Endodermal cell (in vitro differentiated cells): Measurements from ENCODE around the gene CHST9. TPM values are rescaled to one million over a fixed set of nuclear protein-coding genes. Genes with fewer than 3 reads are reported as not detected.
"Not testable (repeated sequence)": the region's sequence is repeated elsewhere in the genome, so short reads cannot be mapped to it uniquely, and the experiment has no call there.

Experiments
- DNase-seq: peaks from one replicate; pipeline ENCODE4 v3.0.0-alpha.2; 2017
- H3K27ac ChIP-seq: 2 replicates; pipeline ENCODE4 v1.5.1; 2013; ENCODE audit warnings: mild to moderate bottlenecking, low read depth, low read length, moderate library complexity
- H3K27me3 ChIP-seq: 2 replicates; pipeline ENCODE4 v1.6.1; 2013; ENCODE audit warnings: mild to moderate bottlenecking, low read length, moderate library complexity; ENCODE audit not compliant: insufficient read depth, control insufficient read depth, poor library complexity, severe bottlenecking
- H3K36me3 ChIP-seq: 2 replicates; pipeline ENCODE4 v1.7.0; 2013; ENCODE audit warnings: mild to moderate bottlenecking, low read length, moderate library complexity; ENCODE audit not compliant: control insufficient read depth, insufficient read depth
- H3K4me1 ChIP-seq: one replicate; pipeline ENCODE4 v1.7.0; 2013; ENCODE audit warnings: low read length; ENCODE audit not compliant: control insufficient read depth, insufficient read depth
- H3K4me3 ChIP-seq: 2 replicates; pipeline ENCODE4 v1.5.1; 2013; ENCODE audit warnings: mild to moderate bottlenecking, low read length, moderate library complexity
- H3K9ac ChIP-seq: 2 replicates; pipeline ENCODE4 v1.6.1; 2013; ENCODE audit warnings: mild to moderate bottlenecking, low read length, moderate library complexity; ENCODE audit not compliant: poor library complexity, severe bottlenecking; ENCODE audit errors: extremely low read depth
- H3K9me3 ChIP-seq: 2 replicates; pipeline ENCODE4 v1.6.1; 2013; ENCODE audit warnings: mild to moderate bottlenecking, low read length, moderate library complexity; ENCODE audit not compliant: control insufficient read depth
- H3K27ac Mint-ChIP-seq: 2 replicates; pipeline ENCODE4 v1.8.0; 2020; ENCODE audit warnings: mixed read lengths
- H3K27me3 Mint-ChIP-seq: 2 replicates; pipeline ENCODE4 v1.8.0; 2021; ENCODE audit warnings: mild to moderate bottlenecking, mixed read lengths; ENCODE audit not compliant: insufficient read depth
- H3K36me3 Mint-ChIP-seq: 2 replicates; pipeline ENCODE4 v1.8.0; 2020; ENCODE audit warnings: low read depth, mixed read lengths
- H3K4me1 Mint-ChIP-seq: 2 replicates; pipeline ENCODE4 v1.8.0; 2020; ENCODE audit warnings: mixed read lengths
- H3K4me3 Mint-ChIP-seq: 2 replicates; pipeline ENCODE4 v1.8.0; 2020; ENCODE audit warnings: mild to moderate bottlenecking, moderate library complexity, mixed read lengths
- H3K9me3 Mint-ChIP-seq: 2 replicates; pipeline ENCODE4 v1.8.0; 2020; ENCODE audit warnings: mild to moderate bottlenecking, mixed read lengths
- WGBS, 2 experiments: methylation state at CpG; one replicate each; pipeline versions ENCODE4 v1.1.5 to v1.1.7; 2013; ENCODE audit warnings: missing lambda C conversion rate in 2 of 2, mixed read lengths in 1 of 2; ENCODE audit not compliant: insufficient coverage in 1 of 2, insufficient read length in 1 of 2; 5-methylcytosine and 5-hydroxymethylcytosine counted together
- total RNA-seq, 2 donors: library from RNA; stranded (reverse); fragmentation: NEBNext Ultra II Directional in 1 of 2; extraction: Animal tissue kit (Norgen Biotek cat#: 25700) in 1 of 2; gene quantifications; 2 replicates in 1 of 2; 3 replicates in 1 of 2; pipeline ENCODE4 v1.2.1, GENCODE V29; 2021
- TF ChIP-seq, protein P1 (sequence below): fragments of 200-600 bp; sonication (generic); conservative IDR thresholded peaks from 2 replicates; pipeline ENCODE4 v1.5.0; 2021; ENCODE audit warnings: antibody characterized with exemption, mild to moderate bottlenecking

Gene CHST9
- total RNA-seq, 2 donors from 2014 or later = 47.5 to 75.8 TPM

DNA sequence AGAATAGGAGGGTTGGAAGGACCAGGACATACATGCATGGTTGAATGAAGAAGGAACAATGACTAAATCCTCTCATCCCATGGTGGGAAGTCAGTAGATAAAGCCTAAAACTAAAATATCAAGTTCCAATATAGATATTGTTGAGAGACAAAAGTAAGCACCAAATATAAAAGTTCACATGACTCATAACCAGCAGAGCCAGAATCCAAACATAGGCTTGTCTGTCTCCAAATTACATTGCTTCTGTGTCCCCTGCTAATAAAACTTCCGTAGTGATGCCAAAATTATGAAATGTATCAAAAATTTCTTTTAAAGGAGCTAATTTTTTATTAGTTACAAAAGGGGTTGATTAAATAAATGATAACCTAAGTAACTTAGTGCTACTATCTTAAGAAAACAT, 19.7 kb downstream of the CHST9 start:
- Mint-ChIP-seq H3K27me3 (no peaks in the 10 kb centered on the region), H3K36me3 (peaks cover 39% of the 10 kb centered on the region), H3K4me1 (peaks cover 3% of the 10 kb centered on the region), H3K9me3 (peaks cover 38% of the 10 kb centered on the region), H3K27ac (no peak overlapping the region), H3K4me3 (no peak overlapping the region)
- no peak for DNase-seq
- Histone ChIP-seq H3K36me3 (no peaks in the 10 kb centered on the region), H3K4me3 (no peak overlapping the region), H3K4me1 (no peaks in the 10 kb centered on the region), H3K9ac (no peak overlapping the region), H3K9me3 (peaks cover 8% of the 10 kb centered on the region), H3K27me3 (no peaks in the 10 kb centered on the region), H3K27ac (no peak overlapping the region)
- TF ChIP-seq, protein P1, sequence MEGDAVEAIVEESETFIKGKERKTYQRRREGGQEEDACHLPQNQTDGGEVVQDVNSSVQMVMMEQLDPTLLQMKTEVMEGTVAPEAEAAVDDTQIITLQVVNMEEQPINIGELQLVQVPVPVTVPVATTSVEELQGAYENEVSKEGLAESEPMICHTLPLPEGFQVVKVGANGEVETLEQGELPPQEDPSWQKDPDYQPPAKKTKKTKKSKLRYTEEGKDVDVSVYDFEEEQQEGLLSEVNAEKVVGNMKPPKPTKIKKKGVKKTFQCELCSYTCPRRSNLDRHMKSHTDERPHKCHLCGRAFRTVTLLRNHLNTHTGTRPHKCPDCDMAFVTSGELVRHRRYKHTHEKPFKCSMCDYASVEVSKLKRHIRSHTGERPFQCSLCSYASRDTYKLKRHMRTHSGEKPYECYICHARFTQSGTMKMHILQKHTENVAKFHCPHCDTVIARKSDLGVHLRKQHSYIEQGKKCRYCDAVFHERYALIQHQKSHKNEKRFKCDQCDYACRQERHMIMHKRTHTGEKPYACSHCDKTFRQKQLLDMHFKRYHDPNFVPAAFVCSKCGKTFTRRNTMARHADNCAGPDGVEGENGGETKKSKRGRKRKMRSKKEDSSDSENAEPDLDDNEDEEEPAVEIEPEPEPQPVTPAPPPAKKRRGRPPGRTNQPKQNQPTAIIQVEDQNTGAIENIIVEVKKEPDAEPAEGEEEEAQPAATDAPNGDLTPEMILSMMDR = no peak
- WGBS, 2 experiments = 100% methylated on average over 1 of the region's 1 CpG; no CpG with 5 or more reads in 1 of the 2 experiments

DNA sequence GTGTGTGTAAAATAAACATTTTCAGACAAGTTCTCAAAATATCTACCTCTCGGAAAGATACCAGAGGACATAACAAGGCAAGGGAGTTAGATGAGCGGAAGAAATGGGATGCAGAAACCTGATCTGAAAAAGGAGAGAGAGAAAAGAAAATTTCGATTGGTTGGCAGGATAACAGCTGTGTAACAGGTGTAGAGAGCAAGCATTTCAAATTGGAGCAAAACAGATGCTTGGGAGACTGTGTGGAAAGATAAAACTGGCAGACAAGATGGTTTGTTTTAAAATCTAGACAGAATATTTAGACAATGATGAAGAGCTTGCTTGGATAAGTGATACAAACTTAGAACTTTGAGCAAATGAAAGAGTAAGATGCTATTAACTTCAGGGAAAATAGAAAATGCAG, 20.2 kb downstream of the CHST9 start:
- Histone ChIP-seq H3K4me3 (no peak overlapping the region), H3K4me1 (no peaks in the 10 kb centered on the region), H3K9ac (no peak overlapping the region), H3K9me3 (peaks cover 8% of the 10 kb centered on the region), H3K27me3 (no peaks in the 10 kb centered on the region), H3K36me3 (no peaks in the 10 kb centered on the region), H3K27ac (no peak overlapping the region)
- 93 to 97% methylated on average over 2 to 3 of the region's 3 CpGs for WGBS, 2 experiments
- Mint-ChIP-seq H3K27me3 (no peaks in the 10 kb centered on the region), H3K9me3 (peaks cover 42% of the 10 kb centered on the region), H3K4me3 (no peak overlapping the region), H3K4me1 (peaks cover 3% of the 10 kb centered on the region), H3K36me3 (peaks cover 39% of the 10 kb centered on the region), H3K27ac (no peak overlapping the region)
- no peak for DNase-seq
- TF ChIP-seq, protein P1 = no peak

DNA sequence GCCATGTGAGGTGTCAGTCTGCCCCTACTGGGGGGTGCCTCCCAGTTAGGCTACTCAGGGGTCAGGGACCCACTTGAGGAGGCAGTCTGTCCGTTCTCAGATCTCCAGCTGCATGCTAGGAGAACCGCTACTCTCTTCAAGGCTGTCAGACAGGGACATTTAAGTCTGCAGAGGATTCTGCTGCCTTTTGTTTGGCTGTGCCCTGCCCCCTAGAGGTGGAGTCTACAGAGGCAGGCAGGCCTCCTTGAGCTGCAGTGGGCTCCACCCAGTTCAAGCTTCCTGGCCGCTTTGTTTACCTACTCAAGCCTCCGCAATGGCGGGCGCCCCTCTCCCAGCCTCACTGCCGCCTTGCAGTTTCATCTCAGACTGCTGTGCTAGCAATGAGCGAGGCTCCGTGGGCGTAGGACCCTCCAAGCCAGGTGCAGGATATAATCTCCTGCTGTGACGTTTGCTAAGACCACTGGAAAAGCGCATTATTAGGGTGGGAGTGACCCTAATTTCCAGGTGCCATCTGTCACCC, 21.9 kb downstream of the CHST9 start:
- H3K27me3 Mint-ChIP-seq, H3K4me1 Mint-ChIP-seq: not testable (repeated sequence)

GRCh38 chr18:27149240-27149639, 35.9 kb downstream of the CHST9 start:
- H3K27me3 Mint-ChIP-seq, H3K27me3 ChIP-seq, H3K36me3 ChIP-seq, H3K27ac ChIP-seq, H3K9ac ChIP-seq, H3K4me3 Mint-ChIP-seq, H3K4me1 ChIP-seq, H3K27ac Mint-ChIP-seq, DNase-seq, H3K4me3 ChIP-seq: not testable (repeated sequence)
- 77 to 78% methylated on average over 5 of the region's 5 CpGs for WGBS, 2 experiments
- H3K9me3 Mint-ChIP-seq = peaks cover 23% of the 10 kb centered on the region
- H3K36me3 Mint-ChIP-seq = peaks cover 14% of the 10 kb centered on the region
- H3K9me3 ChIP-seq = peaks cover 16% of the 10 kb centered on the region
- H3K4me1 Mint-ChIP-seq = peaks cover 30% of the 10 kb centered on the region

More for the DNA sequence above, 21.9 kb downstream of the CHST9 start:
- H3K9ac ChIP-seq, H3K36me3 ChIP-seq, H3K27me3 ChIP-seq, H3K4me3 Mint-ChIP-seq, DNase-seq, H3K4me3 ChIP-seq, H3K27ac Mint-ChIP-seq, H3K4me1 ChIP-seq, H3K27ac ChIP-seq, H3K9me3 ChIP-seq: not testable (repeated sequence)
- Mint-ChIP-seq H3K36me3 (peaks cover 37% of the 10 kb centered on the region), H3K9me3 (peaks cover 46% of the 10 kb centered on the region)
- TF ChIP-seq, protein P1 = peak; percentile 42
- WGBS, 2 experiments = 94 to 98% methylated on average over 6 to 12 of the region's 12 CpGs
